GM19324 (cell line): ENCODE data around the gene TRAK1.

Source experiments
- ATAC-seq: cut with Tn5 transposase; IDR thresholded peaks from one replicate; pipeline ENCODE4 v1.9.1; 2021; ENCODE audit warnings: mild to moderate bottlenecking, moderate library complexity; ENCODE audit not compliant: unreplicated experiment, low FRiP score

TRAK1 gene

GRCh38 chr3:42120866-42121265 is 29.7 kb downstream of the TRAK1 start:
- no peak for ATAC-seq

GRCh38 chr3:42122261-42123011 is 31.3 kb downstream of the TRAK1 start:
- ATAC-seq = no peak

GRCh38 chr3:42123012-42123581 is 31.9 kb downstream of the TRAK1 start:
- no peak for ATAC-seq

- no peak for ATAC-seq
Observed at GRCh38 chr3:42123824-42124658, 32.9 kb downstream of the TRAK1 start.

- no peak for ATAC-seq
Observed at GRCh38 chr3:42127226-42127625, 36.1 kb downstream of the TRAK1 start.

- ATAC-seq = no peak
Observed at GRCh38 chr3:42128526-42128925, 37.4 kb downstream of the TRAK1 start.

- ATAC-seq = no peak
Observed at GRCh38 chr3:42129014-42129953, 38.1 kb downstream of the TRAK1 start.

- ATAC-seq = no peak
Observed at GRCh38 chr3:42130007-42130328, 38.8 kb downstream of the TRAK1 start.

GRCh38 chr3:42130329-42131070 is 39.3 kb downstream of the TRAK1 start:
- no peak for ATAC-seq

- ATAC-seq = no peak
Observed at GRCh38 chr3:42133500-42134298, 42.5 kb downstream of the TRAK1 start.

- ATAC-seq = no peak
Observed at GRCh38 chr3:42134867-42135464, 43.8 kb downstream of the TRAK1 start.

- ATAC-seq = no peak
Observed at GRCh38 chr3:42139621-42140453, 48.7 kb downstream of the TRAK1 start.

- ATAC-seq = no peak
Observed at GRCh38 chr3:42140665-42141203, 49.6 kb downstream of the TRAK1 start.

- no peak for ATAC-seq
Observed at GRCh38 chr3:42143440-42143839, 52.3 kb downstream of the TRAK1 start.

GRCh38 chr3:42144209-42144608 is 53.1 kb downstream of the TRAK1 start:
- ATAC-seq = no peak

- ATAC-seq = no peak
Observed at GRCh38 chr3:42148086-42148848, 57.1 kb downstream of the TRAK1 start.

GRCh38 chr3:42148982-42149432 is 57.9 kb downstream of the TRAK1 start:
- no peak for ATAC-seq
